ENCODE data around the gene DMWD. TPM values are rescaled to one million over a fixed set of nuclear protein-coding genes. Genes with fewer than 3 reads are reported as not detected.
A peak's percentile ranks its signal among the peaks of the same experiment; 100 is the strongest.

The DMWD gene
- total RNA-seq, 4 donors from 2014 or later: 9.1 to 32.2 (median 23.5) TPM

GRCh38 chr19:45786533-45786894, 6.1 kb downstream of the DMWD start:
- WGBS, 2 donors: 94% methylated on average over 7 of the region's 21 CpGs; no CpG with 5 or more reads in 1 of the 2 donors
- TF ChIP-seq POLR2A (IDR thresholded peaks at IDR 0.05) (no peak), CTCF (IDR thresholded peaks at IDR 0.05) (no peak)
- no peak overlapping the region for H3K27ac ChIP-seq
- no peak overlapping the region for H3K4me3 ChIP-seq
- H3K27me3 ChIP-seq: no peaks in the 10 kb centered on the region
- H3K4me1 ChIP-seq: peaks cover 33 to 62% (median 43%) of the 10 kb centered on the region in 3 donors
- H3K9me3 ChIP-seq: no peaks in the 10 kb centered on the region
- intact Hi-C loops (cut with DNase I): no loop called here
- H3K36me3 ChIP-seq: peaks cover 22 to 64% (median 26%) of the 10 kb centered on the region in 3 donors
- no peak for DNase-seq

DNA sequence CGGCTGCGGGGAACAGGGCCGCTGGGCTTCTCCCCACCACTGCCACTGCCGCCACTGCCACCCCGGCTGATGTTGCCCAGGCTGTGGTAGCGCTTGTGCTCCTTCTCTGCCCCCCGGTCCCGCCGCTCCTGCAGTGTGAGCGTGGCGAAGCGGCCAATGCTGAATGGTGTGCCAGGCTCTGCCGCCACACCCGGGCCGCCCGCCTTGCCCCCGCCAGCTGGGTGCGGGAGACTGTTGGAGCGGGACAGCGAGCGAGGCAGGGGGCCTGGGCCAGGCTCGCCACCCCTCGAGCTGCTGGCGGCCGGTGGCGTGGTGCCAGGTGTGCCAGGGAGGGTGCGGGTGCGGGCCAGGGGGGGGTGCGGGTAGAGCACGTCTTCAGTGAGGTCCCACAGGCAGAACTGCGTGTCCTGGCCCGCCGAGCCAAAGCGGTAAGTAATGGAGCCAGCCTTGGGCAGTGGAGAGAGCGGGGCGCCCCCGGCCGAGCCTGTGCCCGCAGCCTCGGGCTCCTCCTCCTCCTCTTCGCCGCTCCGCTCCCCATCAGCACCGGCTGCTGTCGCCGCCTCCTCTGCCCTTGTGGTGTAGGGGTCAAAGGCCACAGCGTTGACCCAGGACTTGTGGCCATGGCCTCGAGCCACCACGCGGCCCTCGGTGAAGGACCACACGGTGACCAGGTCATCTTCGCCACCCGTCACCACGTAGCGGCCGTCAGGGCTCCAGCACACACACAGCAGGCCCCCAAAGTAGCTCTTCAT, 6.7 kb downstream of the DMWD start:
- intact Hi-C loops (cut with DNase I): no loop called here
- peaks cover 22 to 63% (median 26%) of the 10 kb centered on the region in 3 donors for H3K36me3 ChIP-seq
- peak overlapping the region in 3 of 4 donors; percentile 87 to 92 (median 91) for H3K27ac ChIP-seq
- H3K9me3 ChIP-seq: no peaks in the 10 kb centered on the region
- peaks cover 33 to 62% (median 43%) of the 10 kb centered on the region in 3 donors for H3K4me1 ChIP-seq
- no peak overlapping the region for H3K4me3 ChIP-seq
- WGBS, 2 donors: 86% methylated on average over 24 of the region's 57 CpGs; no CpG with 5 or more reads in 1 of the 2 donors
- DNase-seq: no peak
- H3K27me3 ChIP-seq: no peaks in the 10 kb centered on the region
- TF ChIP-seq POLR2A (IDR thresholded peaks at IDR 0.05): no peak
- TF ChIP-seq CTCF (IDR thresholded peaks at IDR 0.05): no peak

- intact Hi-C loops (cut with DNase I): no loop called here
- Histone ChIP-seq H3K27me3 (no peaks in the 10 kb centered on the region), H3K9me3 (no peaks in the 10 kb centered on the region), H3K36me3 (peaks cover 19 to 54% (median 23%) of the 10 kb centered on the region in 3 donors), H3K4me1 (peaks cover 37 to 62% (median 48%) of the 10 kb centered on the region in 3 donors), H3K27ac (peak overlapping the region; percentile 79 to 92 (median 89)), H3K4me3 (no peak overlapping the region)
- DNase-seq: no peak
- 64 to 67% methylated on average over 4 of the region's 5 CpGs for WGBS, 2 donors
- TF ChIP-seq POLR2A (IDR thresholded peaks at IDR 0.05) (no peak), CTCF (IDR thresholded peaks at IDR 0.05) (no peak)
These were observed 7.5 kb downstream of the DMWD start for GRCh38 chr19:45785097-45785496.

DNA sequence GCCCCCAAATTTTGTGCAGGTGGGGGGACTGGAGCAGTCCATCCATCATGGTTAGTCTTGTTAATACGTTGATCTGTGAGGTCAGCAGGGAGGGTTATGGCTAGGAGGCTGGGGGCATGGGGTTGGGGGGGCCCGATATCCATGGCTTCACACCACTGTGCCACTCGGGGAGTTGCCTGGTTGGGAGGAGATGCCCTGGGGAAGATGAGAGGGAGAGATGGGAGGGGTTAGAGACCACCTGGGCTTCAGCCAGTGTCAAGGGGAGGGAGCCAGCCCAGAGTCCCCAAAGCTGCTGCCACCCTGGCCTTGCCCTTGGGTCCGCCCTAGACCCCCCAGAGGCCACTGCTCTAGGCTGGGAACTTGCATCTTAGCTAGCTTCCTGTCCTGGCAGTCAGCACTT, 8.5 kb downstream of the DMWD start:
- Histone ChIP-seq H3K27ac (peak overlapping the region; percentile 79 to 92 (median 89)), H3K27me3 (no peaks in the 10 kb centered on the region), H3K4me1 (peaks cover 45 to 71% (median 56%) of the 10 kb centered on the region in 3 donors), H3K9me3 (no peaks in the 10 kb centered on the region), H3K4me3 (no peak overlapping the region), H3K36me3 (peaks cover 19 to 44% (median 20%) of the 10 kb centered on the region in 3 donors)
- intact Hi-C loops (cut with DNase I): no loop called here
- DNase-seq: no peak
- 70 to 73% methylated on average over 2 to 3 of the region's 4 CpGs for WGBS, 2 donors
- no peak for TF ChIP-seq POLR2A (IDR thresholded peaks at IDR 0.05)
- TF ChIP-seq CTCF (IDR thresholded peaks at IDR 0.05): no peak
